ENCODE measurements around the gene SH3RF3. TPM values are rescaled to one million over a fixed set of nuclear protein-coding genes. Genes with fewer than 3 reads are reported as not detected.

Gene SH3RF3
- total RNA-seq, 4 donors from 2014 or later, result 2.2 to 6.1 (median 4.2) TPM

DNA sequence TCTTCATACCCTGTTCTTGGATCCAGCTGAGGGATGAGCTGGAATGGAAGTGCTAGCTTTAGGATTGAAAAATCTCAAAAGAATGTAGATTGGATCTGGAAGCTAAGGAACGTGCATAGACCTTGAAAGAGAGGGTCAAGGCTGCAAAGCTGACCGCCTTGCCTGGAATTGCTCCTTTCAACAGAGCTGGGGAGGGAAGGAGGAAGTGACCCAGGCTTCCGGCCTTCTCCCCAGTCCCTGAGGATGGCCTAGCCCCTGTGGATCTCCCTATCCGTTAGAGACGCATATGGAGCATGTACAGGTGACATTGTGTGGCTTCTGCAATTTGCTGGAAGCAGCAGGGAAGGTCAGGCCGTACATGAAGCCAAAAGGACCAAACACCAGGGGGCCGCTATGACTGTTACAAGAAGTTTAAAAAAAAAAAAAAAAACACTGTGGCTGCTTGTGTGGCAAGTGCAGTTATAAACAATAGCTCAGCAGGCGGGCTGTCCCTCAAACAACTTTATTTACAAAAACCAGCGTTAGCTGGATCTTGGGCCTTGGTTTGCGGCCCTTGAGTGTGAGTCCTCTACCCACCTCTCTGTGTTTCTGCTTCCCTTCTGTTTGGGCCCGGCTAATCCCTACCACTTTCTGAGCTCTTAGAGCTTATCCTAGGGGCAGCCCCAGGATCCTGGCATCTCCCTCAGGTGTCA, 257.1 kb downstream of the SH3RF3 start:
- WGBS, result 93% methylated on average over 11 of the region's 11 CpGs
- TF ChIP-seq EP300 (IDR thresholded peaks at IDR 0.05), result no peak
- TF ChIP-seq, protein P1, sequence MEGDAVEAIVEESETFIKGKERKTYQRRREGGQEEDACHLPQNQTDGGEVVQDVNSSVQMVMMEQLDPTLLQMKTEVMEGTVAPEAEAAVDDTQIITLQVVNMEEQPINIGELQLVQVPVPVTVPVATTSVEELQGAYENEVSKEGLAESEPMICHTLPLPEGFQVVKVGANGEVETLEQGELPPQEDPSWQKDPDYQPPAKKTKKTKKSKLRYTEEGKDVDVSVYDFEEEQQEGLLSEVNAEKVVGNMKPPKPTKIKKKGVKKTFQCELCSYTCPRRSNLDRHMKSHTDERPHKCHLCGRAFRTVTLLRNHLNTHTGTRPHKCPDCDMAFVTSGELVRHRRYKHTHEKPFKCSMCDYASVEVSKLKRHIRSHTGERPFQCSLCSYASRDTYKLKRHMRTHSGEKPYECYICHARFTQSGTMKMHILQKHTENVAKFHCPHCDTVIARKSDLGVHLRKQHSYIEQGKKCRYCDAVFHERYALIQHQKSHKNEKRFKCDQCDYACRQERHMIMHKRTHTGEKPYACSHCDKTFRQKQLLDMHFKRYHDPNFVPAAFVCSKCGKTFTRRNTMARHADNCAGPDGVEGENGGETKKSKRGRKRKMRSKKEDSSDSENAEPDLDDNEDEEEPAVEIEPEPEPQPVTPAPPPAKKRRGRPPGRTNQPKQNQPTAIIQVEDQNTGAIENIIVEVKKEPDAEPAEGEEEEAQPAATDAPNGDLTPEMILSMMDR (IDR thresholded peaks at IDR 0.05), result no peak
- TF ChIP-seq POLR2AphosphoS5 (IDR thresholded peaks at IDR 0.05), result no peak
- TF ChIP-seq POLR2A (IDR thresholded peaks at IDR 0.05), result no peak
- no peaks in the 10 kb centered on the region for H3K36me3 ChIP-seq
- peaks cover 14% of the 10 kb centered on the region for H3K4me1 ChIP-seq
- DNase-seq (ENCODE audit: low spot score in 2 of 2), result peak; percentile 40 to 44
- no peak overlapping the region for H3K27ac ChIP-seq
- no peaks in the 10 kb centered on the region for H3K27me3 ChIP-seq
- no peaks in the 10 kb centered on the region for H3K9me3 ChIP-seq
- no peak overlapping the region for H3K4me3 ChIP-seq

DNA sequence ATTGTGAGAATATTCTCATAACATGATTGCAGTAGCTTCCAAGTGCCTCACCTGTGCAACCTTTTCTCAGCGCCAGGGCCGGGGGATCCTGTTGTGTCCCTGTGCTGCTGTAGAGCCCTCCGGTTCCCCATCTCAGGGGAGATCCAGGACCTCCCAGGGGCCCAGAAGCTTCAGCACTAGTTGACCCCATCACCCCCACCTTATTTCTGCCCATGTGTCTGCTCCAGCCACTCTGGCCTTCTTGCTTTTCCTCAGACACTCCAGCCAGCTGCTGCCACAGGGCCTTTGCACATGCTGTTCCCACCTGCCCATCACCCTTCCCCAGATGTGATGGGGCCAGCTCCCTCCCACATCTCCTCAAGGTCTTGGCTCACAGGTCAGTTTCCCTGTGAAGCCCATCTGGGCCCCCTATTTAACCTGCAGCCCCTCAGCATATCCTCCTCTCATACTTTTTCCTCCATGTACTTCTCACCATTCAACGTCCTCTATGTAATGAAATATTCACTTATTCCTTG, 258.3 kb downstream of the SH3RF3 start:
- Histone ChIP-seq H3K27ac (no peak overlapping the region), H3K4me3 (no peak overlapping the region), H3K4me1 (peaks cover 14% of the 10 kb centered on the region), H3K27me3 (no peaks in the 10 kb centered on the region), H3K9me3 (no peaks in the 10 kb centered on the region), H3K36me3 (no peaks in the 10 kb centered on the region)
- DNase-seq (ENCODE audit: low spot score in 2 of 2), result no peak
- TF ChIP-seq EP300 (IDR thresholded peaks at IDR 0.05), result no peak
- TF ChIP-seq, protein P1 (IDR thresholded peaks at IDR 0.05), result no peak
- no peak for TF ChIP-seq POLR2AphosphoS5 (IDR thresholded peaks at IDR 0.05)
- WGBS, result 96% methylated on average over 4 of the region's 4 CpGs

- no peak for DNase-seq (ENCODE audit: low spot score in 2 of 2)
- peaks cover 7% of the 10 kb centered on the region for H3K4me1 ChIP-seq
- 84% methylated on average over 8 of the region's 8 CpGs for WGBS
- H3K27ac ChIP-seq, result no peak overlapping the region
- H3K9me3 ChIP-seq, result no peaks in the 10 kb centered on the region
- H3K36me3 ChIP-seq, result no peaks in the 10 kb centered on the region
- TF ChIP-seq EP300 (IDR thresholded peaks at IDR 0.05), result no peak
- TF ChIP-seq POLR2A (IDR thresholded peaks at IDR 0.05), result no peak
- no peak for TF ChIP-seq POLR2AphosphoS5 (IDR thresholded peaks at IDR 0.05)
- TF ChIP-seq, protein P1 (IDR thresholded peaks at IDR 0.05), result no peak
- H3K4me3 ChIP-seq, result no peak overlapping the region
- no peaks in the 10 kb centered on the region for H3K27me3 ChIP-seq
Observed at GRCh38 chr2:109387778-109388469, 258.9 kb downstream of the SH3RF3 start.

DNA sequence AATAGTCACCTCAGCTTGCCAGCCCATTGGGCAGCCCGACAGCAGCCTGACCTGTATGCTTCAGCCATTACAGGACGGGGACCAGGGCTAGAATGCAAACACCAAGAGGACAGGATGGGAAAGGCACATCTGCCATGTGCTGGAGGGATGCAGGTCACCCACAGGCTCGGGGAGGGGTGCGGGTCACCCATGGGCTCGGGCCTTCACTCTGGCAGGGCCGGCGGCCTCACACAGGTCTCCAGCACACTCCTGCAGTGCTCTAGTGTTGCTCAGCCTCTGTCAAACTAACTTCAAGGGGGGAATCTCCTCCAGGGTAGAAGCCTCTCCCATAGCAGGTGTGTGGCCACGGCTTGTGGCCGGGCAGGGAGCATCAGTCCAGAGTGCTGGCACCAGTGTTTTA, 262.2 kb downstream of the SH3RF3 start:
- H3K27me3 ChIP-seq, result no peaks in the 10 kb centered on the region
- H3K9me3 ChIP-seq, result no peaks in the 10 kb centered on the region
- H3K36me3 ChIP-seq, result no peaks in the 10 kb centered on the region
- TF ChIP-seq POLR2A (IDR thresholded peaks at IDR 0.05) (no peak), POLR2AphosphoS5 (IDR thresholded peaks at IDR 0.05) (no peak), EP300 (IDR thresholded peaks at IDR 0.05) (no peak)
- TF ChIP-seq, protein P1 (IDR thresholded peaks at IDR 0.05), result no peak
- H3K4me1 ChIP-seq, result no peaks in the 10 kb centered on the region
- no peak overlapping the region for H3K4me3 ChIP-seq
- 95% methylated on average over 7 of the region's 9 CpGs for WGBS
- no peak for DNase-seq (ENCODE audit: low spot score in 2 of 2)
- no peak overlapping the region for H3K27ac ChIP-seq

- WGBS, result 96% methylated on average over 5 of the region's 5 CpGs
- Histone ChIP-seq H3K9me3 (no peaks in the 10 kb centered on the region), H3K27ac (no peak overlapping the region), H3K4me1 (peaks cover 5% of the 10 kb centered on the region), H3K27me3 (no peaks in the 10 kb centered on the region), H3K36me3 (no peaks in the 10 kb centered on the region), H3K4me3 (no peak overlapping the region)
- TF ChIP-seq EP300 (IDR thresholded peaks at IDR 0.05) (no peak), POLR2AphosphoS5 (IDR thresholded peaks at IDR 0.05) (no peak), POLR2A (IDR thresholded peaks at IDR 0.05) (no peak)
- TF ChIP-seq, protein P1 (IDR thresholded peaks at IDR 0.05), result no peak
- DNase-seq (ENCODE audit: low spot score in 2 of 2), result no peak
Observed at GRCh38 chr2:109392140-109392539, 263.1 kb downstream of the SH3RF3 start.
